Thyroid gland (tissue), 4 donors: Measurements from ENCODE around the gene ALDH1B1.

ENCODE experiments used
- POLR2A ChIP-seq, 2 donors: fragments of 450-650 bp; IDR thresholded peaks; one replicate each; pipeline ENCODE4 v1.6.1; 2017; ENCODE audit warnings: antibody characterized with exemption in 2 of 2, mild to moderate bottlenecking in 2 of 2, moderate library complexity in 1 of 2
- TF ChIP-seq, protein P1 (sequence below), 6 experiments: fragments of 200-600 bp in 3 of 6; fragments of 450-650 bp in 3 of 6; sonication (generic) in 3 of 6; IDR thresholded peaks; one replicate each; pipeline ENCODE4 v1.5.1; 2016 to 2019; ENCODE audit warnings: antibody characterized with exemption in 6 of 6, mild to moderate bottlenecking in 2 of 6, inconsistent platforms in 1 of 6, moderate library complexity in 1 of 6

DNA sequence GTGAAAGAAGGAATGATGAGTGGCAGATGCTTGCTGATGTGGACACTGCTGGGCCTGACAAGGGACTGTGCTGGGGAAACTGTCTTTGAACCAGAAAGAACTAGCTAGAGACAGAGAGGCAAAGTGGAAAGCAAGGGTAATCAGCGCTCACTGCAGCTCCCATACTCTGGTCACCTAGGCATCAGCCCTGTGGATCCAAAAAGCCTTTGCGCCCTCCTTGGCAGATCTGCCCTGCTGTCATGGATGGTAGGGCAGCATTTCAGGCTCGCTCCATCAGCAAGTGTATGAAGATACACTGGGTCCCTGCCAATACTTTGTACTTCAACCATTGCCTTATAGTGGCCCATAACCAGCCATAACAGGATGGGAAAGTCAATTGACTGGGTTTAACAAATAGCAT is 6.6 kb upstream of the ALDH1B1 start:
- TF ChIP-seq POLR2A (IDR thresholded peaks at IDR 0.05) = no peak
- TF ChIP-seq, protein P1, sequence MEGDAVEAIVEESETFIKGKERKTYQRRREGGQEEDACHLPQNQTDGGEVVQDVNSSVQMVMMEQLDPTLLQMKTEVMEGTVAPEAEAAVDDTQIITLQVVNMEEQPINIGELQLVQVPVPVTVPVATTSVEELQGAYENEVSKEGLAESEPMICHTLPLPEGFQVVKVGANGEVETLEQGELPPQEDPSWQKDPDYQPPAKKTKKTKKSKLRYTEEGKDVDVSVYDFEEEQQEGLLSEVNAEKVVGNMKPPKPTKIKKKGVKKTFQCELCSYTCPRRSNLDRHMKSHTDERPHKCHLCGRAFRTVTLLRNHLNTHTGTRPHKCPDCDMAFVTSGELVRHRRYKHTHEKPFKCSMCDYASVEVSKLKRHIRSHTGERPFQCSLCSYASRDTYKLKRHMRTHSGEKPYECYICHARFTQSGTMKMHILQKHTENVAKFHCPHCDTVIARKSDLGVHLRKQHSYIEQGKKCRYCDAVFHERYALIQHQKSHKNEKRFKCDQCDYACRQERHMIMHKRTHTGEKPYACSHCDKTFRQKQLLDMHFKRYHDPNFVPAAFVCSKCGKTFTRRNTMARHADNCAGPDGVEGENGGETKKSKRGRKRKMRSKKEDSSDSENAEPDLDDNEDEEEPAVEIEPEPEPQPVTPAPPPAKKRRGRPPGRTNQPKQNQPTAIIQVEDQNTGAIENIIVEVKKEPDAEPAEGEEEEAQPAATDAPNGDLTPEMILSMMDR (IDR thresholded peaks at IDR 0.05) = no peak
